Peyer's patch (tissue), 4 donors: ENCODE results near the gene INPP5B. TPM values are rescaled to one million over a fixed set of nuclear protein-coding genes. Genes with fewer than 3 reads are reported as not detected.

Source experiments
- DNase-seq, 3 donors: peaks; one replicate each; pipeline ENCODE4 v3.0.0-alpha.2; 2017 to 2019
- H3K27ac ChIP-seq, 4 donors: fragments of 200-600 bp; sonication (generic); one replicate each; pipeline ENCODE4 v1.5.1; 2016 to 2019
- H3K27me3 ChIP-seq, 2 donors: fragments of 200-600 bp; sonication (generic); one replicate each; pipeline ENCODE4 v1.5.1; 2019
- H3K36me3 ChIP-seq, 3 donors: fragments of 200-600 bp; sonication (generic); one replicate each; pipeline ENCODE4 v1.5.1; 2016 to 2019
- H3K4me1 ChIP-seq, 4 donors: fragments of 200-600 bp; sonication (generic); one replicate each; pipeline ENCODE4 v1.5.1; 2016 to 2019
- H3K4me3 ChIP-seq, 4 donors: fragments of 200-600 bp; sonication (generic); 1 replicate in 3 of 4; 2 replicates in 1 of 4; pipeline ENCODE4 v1.5.1; 2016 to 2019; ENCODE audit warnings: mild to moderate bottlenecking in 1 of 4
- H3K9me3 ChIP-seq, 4 donors: fragments of 200-600 bp; sonication (generic); one replicate each; pipeline ENCODE4 v1.5.1; 2016 to 2019; ENCODE audit warnings: mild to moderate bottlenecking in 1 of 4
- CTCF ChIP-seq, 6 experiments: fragments of 450-650 bp in 4 of 6; fragments of 200-600 bp in 2 of 6; sonication (generic) in 1 of 6; IDR thresholded peaks; one replicate each; pipeline ENCODE4 v1.5.1; 2017 to 2019; ENCODE audit warnings: antibody characterized with exemption in 6 of 6, mild to moderate bottlenecking in 3 of 6, moderate library complexity in 1 of 6
- POLR2A ChIP-seq, 2 donors: fragments of 450-650 bp; IDR thresholded peaks; one replicate each; pipeline ENCODE4 v1.5.1; 2017; ENCODE audit warnings: antibody characterized with exemption in 2 of 2, mild to moderate bottlenecking in 2 of 2, moderate library complexity in 2 of 2
- total RNA-seq, 4 donors: library from RNA; depleted of rRNA; stranded (reverse); fragments of >200 nt; gene quantifications; one replicate each; pipeline ENCODE4 v1.1.0, GENCODE V29; 2016

INPP5B gene
- total RNA-seq, 4 donors from 2014 or later: 24.7 to 56.9 (median 35.3) TPM

- H3K9me3 ChIP-seq: no peaks in the 10 kb centered on the region
- no peaks in the 10 kb centered on the region for H3K4me1 ChIP-seq
- H3K4me3 ChIP-seq: no peak overlapping the region
- peaks cover 0 to 51% (median 0%) of the 10 kb centered on the region in 3 donors for H3K36me3 ChIP-seq
- H3K27me3 ChIP-seq: no peaks in the 10 kb centered on the region
- DNase-seq: peak in 1 of 3 donors; percentile 72
- TF ChIP-seq POLR2A (IDR thresholded peaks at IDR 0.05) (no peak), CTCF (IDR thresholded peaks at IDR 0.05) (no peak)
- peak overlapping the region in 2 of 4 donors; percentile 49 to 69 for H3K27ac ChIP-seq
Observed at GRCh38 chr1:37828410-37829074, 118.3 kb downstream of the INPP5B start.

- Histone ChIP-seq H3K36me3 (peaks cover 0 to 51% (median 0%) of the 10 kb centered on the region in 3 donors), H3K27me3 (no peaks in the 10 kb centered on the region), H3K9me3 (no peaks in the 10 kb centered on the region), H3K4me3 (no peak overlapping the region), H3K4me1 (no peaks in the 10 kb centered on the region), H3K27ac (no peak overlapping the region)
- DNase-seq: no peak
- TF ChIP-seq POLR2A (IDR thresholded peaks at IDR 0.05) (no peak), CTCF (IDR thresholded peaks at IDR 0.05) (no peak)
Observed at GRCh38 chr1:37825506-37825905, 121.3 kb downstream of the INPP5B start.

- Histone ChIP-seq H3K27me3 (no peaks in the 10 kb centered on the region), H3K9me3 (no peaks in the 10 kb centered on the region), H3K4me3 (no peak overlapping the region), H3K27ac (no peak overlapping the region), H3K4me1 (no peaks in the 10 kb centered on the region), H3K36me3 (peaks cover 0 to 50% (median 0%) of the 10 kb centered on the region in 3 donors)
- TF ChIP-seq CTCF (IDR thresholded peaks at IDR 0.05) (no peak), POLR2A (IDR thresholded peaks at IDR 0.05) (no peak)
- no peak for DNase-seq
Observed at GRCh38 chr1:37824001-37824400, 122.9 kb downstream of the INPP5B start.

- peaks cover 0 to 55% (median 0%) of the 10 kb centered on the region in 3 donors for H3K36me3 ChIP-seq
- no peaks in the 10 kb centered on the region for H3K27me3 ChIP-seq
- no peaks in the 10 kb centered on the region for H3K9me3 ChIP-seq
- no peak for TF ChIP-seq CTCF (IDR thresholded peaks at IDR 0.05)
- TF ChIP-seq POLR2A (IDR thresholded peaks at IDR 0.05): no peak
- H3K4me3 ChIP-seq: no peak overlapping the region
- H3K4me1 ChIP-seq: no peaks in the 10 kb centered on the region
- DNase-seq: no peak
- no peak overlapping the region for H3K27ac ChIP-seq
Observed at GRCh38 chr1:37822906-37823815, 123.7 kb downstream of the INPP5B start.

- Histone ChIP-seq H3K36me3 (peaks cover 0 to 61% (median 0%) of the 10 kb centered on the region in 3 donors), H3K27me3 (no peaks in the 10 kb centered on the region), H3K27ac (no peak overlapping the region), H3K4me1 (no peaks in the 10 kb centered on the region), H3K9me3 (no peaks in the 10 kb centered on the region), H3K4me3 (no peak overlapping the region)
- TF ChIP-seq POLR2A (IDR thresholded peaks at IDR 0.05) (no peak), CTCF (IDR thresholded peaks at IDR 0.05) (no peak)
- no peak for DNase-seq
Observed at GRCh38 chr1:37821481-37821880, 125.4 kb downstream of the INPP5B start.
